ENCODE measurements around the gene ALDH3B1. TPM values are rescaled to one million over a fixed set of nuclear protein-coding genes. Genes with fewer than 3 reads are reported as not detected.

The ALDH3B1 gene
- total and polyA plus RNA-seq, 4 donors, result 1.6 to 7.1 (median 3.4) TPM

DNA sequence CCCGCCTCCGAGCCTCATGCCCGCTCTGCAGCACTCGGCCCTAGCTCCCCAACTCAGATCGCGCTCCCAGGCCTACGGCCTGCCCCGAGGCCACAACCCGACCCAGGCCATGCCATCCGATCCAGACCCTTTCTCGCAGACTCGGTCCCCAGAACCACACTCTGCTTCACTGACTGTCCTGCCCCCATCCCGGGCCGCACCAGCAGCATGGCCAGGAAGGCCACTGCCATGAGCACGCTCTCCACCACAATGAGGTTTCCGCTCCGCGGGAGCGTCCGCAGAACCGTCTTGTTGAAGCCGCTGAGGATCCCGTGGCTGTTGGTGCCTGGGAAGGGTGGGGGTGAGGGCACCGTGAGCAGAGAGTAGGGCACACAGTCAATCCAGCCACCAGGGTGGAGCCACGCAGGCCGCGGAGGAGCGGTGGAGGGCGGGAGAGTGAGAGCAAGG, 12.6 kb upstream of the ALDH3B1 start:
- no peak overlapping the region for H3K27ac ChIP-seq (ENCODE audit: low read depth in 1 of 2, low read length in 2 of 2)
- no peak overlapping the region for H3K9ac ChIP-seq (ENCODE audit: low read depth in 1 of 2, low read length in 2 of 2)
- H3K4me3 ChIP-seq (ENCODE audit: low read depth in 1 of 3, low read length in 3 of 3), result no peak overlapping the region
- no peak for TF ChIP-seq FOXA1 (IDR thresholded peaks at IDR 0.05)
- TF ChIP-seq FOXA2 (IDR thresholded peaks at IDR 0.05), result no peak
- peaks cover 0 to 5% (median 0%) of the 10 kb centered on the region in 4 donors for H3K4me1 ChIP-seq (ENCODE audit: control insufficient read depth in 4 of 4, insufficient read depth in 4 of 4, low read length in 3 of 4)
- WGBS, result 92% methylated on average over 29 of the region's 29 CpGs
- peaks cover 0 to 2% (median 0%) of the 10 kb centered on the region in 4 donors for H3K36me3 ChIP-seq (ENCODE audit: control insufficient read depth in 4 of 4, insufficient read depth in 3 of 4, low read depth in 1 of 4, low read length in 3 of 4)
- no peaks in the 10 kb centered on the region for H3K27me3 ChIP-seq (ENCODE audit: control insufficient read depth in 4 of 4, insufficient read depth in 4 of 4, low read length in 3 of 4)
- no peak for DNase-seq (ENCODE audit: low spot score)
- no peaks in the 10 kb centered on the region for H3K9me3 ChIP-seq (ENCODE audit: control insufficient read depth in 4 of 4, low read length in 3 of 4)

DNA sequence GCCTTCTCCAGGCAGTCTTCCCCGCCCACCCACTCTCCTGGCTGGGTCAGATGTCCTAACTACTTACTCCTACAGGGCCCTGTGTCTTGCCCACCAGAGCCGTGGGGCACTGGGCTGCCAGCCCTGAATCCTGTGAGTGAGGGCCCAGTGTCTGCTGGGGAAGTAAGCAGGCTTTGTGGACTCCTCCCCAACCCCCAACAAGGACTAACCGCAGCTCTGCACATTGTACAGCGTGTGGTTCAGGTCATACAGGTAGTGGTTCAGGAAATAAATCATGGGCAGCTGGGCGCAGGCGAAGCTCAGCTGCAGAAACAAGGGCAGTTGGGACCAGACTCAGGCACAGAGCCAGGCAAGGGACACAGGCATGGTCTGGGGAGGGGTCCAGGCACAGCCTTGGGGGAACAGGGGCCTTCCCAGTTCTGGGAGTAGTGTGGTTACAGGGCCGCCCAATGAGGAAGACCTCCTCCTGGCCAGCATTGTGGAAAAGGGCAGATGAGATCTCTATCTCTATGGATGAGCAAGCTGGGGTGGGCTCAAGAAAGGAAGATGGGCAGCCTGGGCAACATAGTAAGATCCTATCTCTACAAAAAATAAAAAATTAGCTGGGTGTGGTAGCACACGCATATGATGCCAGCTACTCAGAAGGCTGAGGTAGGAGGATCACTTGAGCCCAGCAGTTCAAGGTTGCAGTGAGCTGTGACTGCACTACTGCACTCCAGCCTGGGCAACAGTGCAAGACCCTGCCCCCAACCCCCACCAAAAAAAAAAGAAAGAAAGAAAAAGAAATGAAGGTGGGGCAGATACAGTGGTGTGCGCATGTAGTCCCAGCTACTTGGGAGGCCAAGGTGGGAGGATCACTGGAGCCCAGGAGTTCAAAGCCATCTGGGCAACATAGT, 11.7 kb upstream of the ALDH3B1 start:
- DNase-seq (ENCODE audit: low spot score), result no peak
- no peak for TF ChIP-seq GABPA (IDR thresholded peaks at IDR 0.05 in 1 of 2, conservative IDR thresholded peaks at IDR 0.05 in 1 of 2)
- TF ChIP-seq HNF4A (conservative IDR thresholded peaks at IDR 0.05), result no peak
- TF ChIP-seq, protein P1, sequence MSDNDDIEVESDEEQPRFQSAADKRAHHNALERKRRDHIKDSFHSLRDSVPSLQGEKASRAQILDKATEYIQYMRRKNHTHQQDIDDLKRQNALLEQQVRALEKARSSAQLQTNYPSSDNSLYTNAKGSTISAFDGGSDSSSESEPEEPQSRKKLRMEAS (IDR thresholded peaks at IDR 0.05), result no peak
- no peak for TF ChIP-seq FOXA1 (IDR thresholded peaks at IDR 0.05)
- TF ChIP-seq EGR1 (IDR thresholded peaks at IDR 0.05; ENCODE audit: low read depth in 2 of 2), result no peak
- TF ChIP-seq RAD21 (IDR thresholded peaks at IDR 0.05), result no peak
- no peak for TF ChIP-seq YY1 (IDR thresholded peaks at IDR 0.05)
- no peak for TF ChIP-seq JUND (IDR thresholded peaks at IDR 0.05)
- TF ChIP-seq, protein P2, sequence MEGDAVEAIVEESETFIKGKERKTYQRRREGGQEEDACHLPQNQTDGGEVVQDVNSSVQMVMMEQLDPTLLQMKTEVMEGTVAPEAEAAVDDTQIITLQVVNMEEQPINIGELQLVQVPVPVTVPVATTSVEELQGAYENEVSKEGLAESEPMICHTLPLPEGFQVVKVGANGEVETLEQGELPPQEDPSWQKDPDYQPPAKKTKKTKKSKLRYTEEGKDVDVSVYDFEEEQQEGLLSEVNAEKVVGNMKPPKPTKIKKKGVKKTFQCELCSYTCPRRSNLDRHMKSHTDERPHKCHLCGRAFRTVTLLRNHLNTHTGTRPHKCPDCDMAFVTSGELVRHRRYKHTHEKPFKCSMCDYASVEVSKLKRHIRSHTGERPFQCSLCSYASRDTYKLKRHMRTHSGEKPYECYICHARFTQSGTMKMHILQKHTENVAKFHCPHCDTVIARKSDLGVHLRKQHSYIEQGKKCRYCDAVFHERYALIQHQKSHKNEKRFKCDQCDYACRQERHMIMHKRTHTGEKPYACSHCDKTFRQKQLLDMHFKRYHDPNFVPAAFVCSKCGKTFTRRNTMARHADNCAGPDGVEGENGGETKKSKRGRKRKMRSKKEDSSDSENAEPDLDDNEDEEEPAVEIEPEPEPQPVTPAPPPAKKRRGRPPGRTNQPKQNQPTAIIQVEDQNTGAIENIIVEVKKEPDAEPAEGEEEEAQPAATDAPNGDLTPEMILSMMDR (IDR thresholded peaks at IDR 0.05; ENCODE audit: low read depth, low read length, missing input control), result no peak
- no peak for TF ChIP-seq NR2F2 (IDR thresholded peaks at IDR 0.05)
- TF ChIP-seq, protein P3, sequence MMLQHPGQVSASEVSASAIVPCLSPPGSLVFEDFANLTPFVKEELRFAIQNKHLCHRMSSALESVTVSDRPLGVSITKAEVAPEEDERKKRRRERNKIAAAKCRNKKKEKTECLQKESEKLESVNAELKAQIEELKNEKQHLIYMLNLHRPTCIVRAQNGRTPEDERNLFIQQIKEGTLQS (IDR thresholded peaks at IDR 0.05), result no peak
- no peak for TF ChIP-seq SP1 (IDR thresholded peaks at IDR 0.05)
- no peak for TF ChIP-seq HNF4G (IDR thresholded peaks at IDR 0.05)
- no peak for TF ChIP-seq RXRA (IDR thresholded peaks at IDR 0.05)
- TF ChIP-seq, protein P4, sequence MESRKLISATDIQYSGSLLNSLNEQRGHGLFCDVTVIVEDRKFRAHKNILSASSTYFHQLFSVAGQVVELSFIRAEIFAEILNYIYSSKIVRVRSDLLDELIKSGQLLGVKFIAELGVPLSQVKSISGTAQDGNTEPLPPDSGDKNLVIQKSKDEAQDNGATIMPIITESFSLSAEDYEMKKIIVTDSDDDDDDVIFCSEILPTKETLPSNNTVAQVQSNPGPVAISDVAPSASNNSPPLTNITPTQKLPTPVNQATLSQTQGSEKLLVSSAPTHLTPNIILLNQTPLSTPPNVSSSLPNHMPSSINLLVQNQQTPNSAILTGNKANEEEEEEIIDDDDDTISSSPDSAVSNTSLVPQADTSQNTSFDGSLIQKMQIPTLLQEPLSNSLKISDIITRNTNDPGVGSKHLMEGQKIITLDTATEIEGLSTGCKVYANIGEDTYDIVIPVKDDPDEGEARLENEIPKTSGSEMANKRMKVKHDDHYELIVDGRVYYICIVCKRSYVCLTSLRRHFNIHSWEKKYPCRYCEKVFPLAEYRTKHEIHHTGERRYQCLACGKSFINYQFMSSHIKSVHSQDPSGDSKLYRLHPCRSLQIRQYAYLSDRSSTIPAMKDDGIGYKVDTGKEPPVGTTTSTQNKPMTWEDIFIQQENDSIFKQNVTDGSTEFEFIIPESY (IDR thresholded peaks at IDR 0.05), result no peak
- TF ChIP-seq, protein P5, sequence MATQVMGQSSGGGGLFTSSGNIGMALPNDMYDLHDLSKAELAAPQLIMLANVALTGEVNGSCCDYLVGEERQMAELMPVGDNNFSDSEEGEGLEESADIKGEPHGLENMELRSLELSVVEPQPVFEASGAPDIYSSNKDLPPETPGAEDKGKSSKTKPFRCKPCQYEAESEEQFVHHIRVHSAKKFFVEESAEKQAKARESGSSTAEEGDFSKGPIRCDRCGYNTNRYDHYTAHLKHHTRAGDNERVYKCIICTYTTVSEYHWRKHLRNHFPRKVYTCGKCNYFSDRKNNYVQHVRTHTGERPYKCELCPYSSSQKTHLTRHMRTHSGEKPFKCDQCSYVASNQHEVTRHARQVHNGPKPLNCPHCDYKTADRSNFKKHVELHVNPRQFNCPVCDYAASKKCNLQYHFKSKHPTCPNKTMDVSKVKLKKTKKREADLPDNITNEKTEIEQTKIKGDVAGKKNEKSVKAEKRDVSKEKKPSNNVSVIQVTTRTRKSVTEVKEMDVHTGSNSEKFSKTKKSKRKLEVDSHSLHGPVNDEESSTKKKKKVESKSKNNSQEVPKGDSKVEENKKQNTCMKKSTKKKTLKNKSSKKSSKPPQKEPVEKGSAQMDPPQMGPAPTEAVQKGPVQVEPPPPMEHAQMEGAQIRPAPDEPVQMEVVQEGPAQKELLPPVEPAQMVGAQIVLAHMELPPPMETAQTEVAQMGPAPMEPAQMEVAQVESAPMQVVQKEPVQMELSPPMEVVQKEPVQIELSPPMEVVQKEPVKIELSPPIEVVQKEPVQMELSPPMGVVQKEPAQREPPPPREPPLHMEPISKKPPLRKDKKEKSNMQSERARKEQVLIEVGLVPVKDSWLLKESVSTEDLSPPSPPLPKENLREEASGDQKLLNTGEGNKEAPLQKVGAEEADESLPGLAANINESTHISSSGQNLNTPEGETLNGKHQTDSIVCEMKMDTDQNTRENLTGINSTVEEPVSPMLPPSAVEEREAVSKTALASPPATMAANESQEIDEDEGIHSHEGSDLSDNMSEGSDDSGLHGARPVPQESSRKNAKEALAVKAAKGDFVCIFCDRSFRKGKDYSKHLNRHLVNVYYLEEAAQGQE (IDR thresholded peaks at IDR 0.05), result no peak
- TF ChIP-seq FOXA2 (IDR thresholded peaks at IDR 0.05), result no peak
- no peak for TF ChIP-seq TAF1 (conservative IDR thresholded peaks at IDR 0.05)
- no peak overlapping the region for H3K4me3 ChIP-seq (ENCODE audit: low read depth in 1 of 3, low read length in 3 of 3)
- no peak overlapping the region for H3K9ac ChIP-seq (ENCODE audit: low read depth in 1 of 2, low read length in 2 of 2)
- 94% methylated on average over 9 of the region's 9 CpGs for WGBS
- peaks cover 0 to 7% (median 0%) of the 10 kb centered on the region in 4 donors for H3K4me1 ChIP-seq (ENCODE audit: control insufficient read depth in 4 of 4, insufficient read depth in 4 of 4, low read length in 3 of 4)
- peaks cover 0 to 2% (median 0%) of the 10 kb centered on the region in 4 donors for H3K36me3 ChIP-seq (ENCODE audit: control insufficient read depth in 4 of 4, insufficient read depth in 3 of 4, low read depth in 1 of 4, low read length in 3 of 4)
- H3K27me3 ChIP-seq (ENCODE audit: control insufficient read depth in 4 of 4, insufficient read depth in 4 of 4, low read length in 3 of 4), result no peaks in the 10 kb centered on the region
- H3K9me3 ChIP-seq (ENCODE audit: control insufficient read depth in 4 of 4, low read length in 3 of 4), result no peaks in the 10 kb centered on the region
- no peak overlapping the region for H3K27ac ChIP-seq (ENCODE audit: low read depth in 1 of 2, low read length in 2 of 2)
